Body of pancreas (tissue), 4 donors: Measurements from ENCODE around the gene DMRTC2.

Source experiments
- CTCF ChIP-seq, 7 experiments: fragments of 450-650 bp in 4 of 7; fragments of 200-600 bp in 3 of 7; sonication (generic) in 3 of 7; IDR thresholded peaks; one replicate each; pipeline ENCODE4 v1.5.1; 2016 to 2019; ENCODE audit warnings: antibody characterized with exemption in 7 of 7
- POLR2A ChIP-seq, 3 donors: fragments of 450-650 bp; IDR thresholded peaks; one replicate each; pipeline ENCODE4 v1.6.1; 2016; ENCODE audit warnings: antibody characterized with exemption in 3 of 3, mild to moderate bottlenecking in 2 of 3

GRCh38 chr19:41897181-41897580, 52.3 kb downstream of the DMRTC2 start:
- no peak for TF ChIP-seq CTCF (IDR thresholded peaks at IDR 0.05)
- no peak for TF ChIP-seq POLR2A (IDR thresholded peaks at IDR 0.05)
